GM19395 (cell line): ENCODE data around the gene OR5AU1.

Source experiments
- ATAC-seq: cut with Tn5 transposase; IDR thresholded peaks from one replicate; pipeline ENCODE4 v1.9.1; 2021; ENCODE audit warnings: mild to moderate bottlenecking, moderate library complexity; ENCODE audit not compliant: unreplicated experiment

The OR5AU1 gene

DNA sequence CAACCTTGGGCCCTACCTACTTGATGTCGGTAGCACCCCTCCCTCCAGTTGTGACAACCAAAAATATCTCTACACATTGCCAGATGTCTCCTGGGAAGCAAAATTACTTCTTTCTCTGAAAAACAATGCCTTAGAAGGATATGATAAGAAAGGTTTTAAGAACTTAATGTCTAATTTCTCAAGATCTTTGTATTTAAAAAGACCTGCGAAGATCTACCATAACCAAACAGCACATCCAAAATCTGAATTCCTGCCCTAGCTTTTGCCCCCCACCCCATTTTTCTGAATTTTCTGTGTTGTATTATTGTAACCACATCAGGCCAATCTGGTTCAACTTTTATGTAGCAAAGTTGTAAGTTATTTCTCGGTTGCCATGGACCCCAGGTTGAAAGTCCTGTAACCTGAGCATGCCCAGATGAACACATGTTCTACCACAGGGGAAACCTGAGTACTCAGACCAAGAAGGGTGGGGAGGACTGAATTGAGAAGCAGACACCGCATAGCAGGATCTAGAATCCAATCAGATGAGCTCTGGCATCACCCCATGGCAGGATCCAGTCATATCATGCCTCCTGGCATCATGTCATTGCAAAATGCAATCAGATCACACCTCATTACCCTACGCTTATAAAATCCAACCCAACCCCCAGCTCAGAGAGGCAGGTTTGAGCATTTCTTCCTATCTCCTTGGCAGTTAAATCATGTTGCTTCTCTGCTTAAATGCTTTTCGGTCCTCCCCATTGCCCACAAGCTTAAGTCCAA is 46.3 kb downstream of the OR5AU1 start:
- ATAC-seq: peak; percentile 52

DNA sequence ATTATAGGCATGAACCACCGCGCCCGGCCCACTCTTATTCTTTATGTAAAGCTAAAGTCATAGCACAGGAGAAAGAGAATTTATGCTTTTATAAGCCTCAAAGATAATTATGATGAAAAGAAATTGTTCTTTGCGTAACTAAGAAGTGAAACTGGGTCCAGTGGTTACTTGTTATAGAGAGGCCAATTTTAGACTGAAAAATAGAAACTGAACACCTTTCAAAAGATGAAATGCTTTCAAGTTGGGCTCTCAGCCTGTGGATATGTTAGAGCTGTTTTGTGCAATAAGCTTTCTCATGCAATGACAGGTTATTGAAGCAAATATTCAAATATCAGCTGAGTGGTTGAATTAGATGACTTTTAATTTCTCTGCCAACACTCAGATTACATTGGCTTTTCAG is 47.1 kb downstream of the OR5AU1 start:
- no peak for ATAC-seq

DNA sequence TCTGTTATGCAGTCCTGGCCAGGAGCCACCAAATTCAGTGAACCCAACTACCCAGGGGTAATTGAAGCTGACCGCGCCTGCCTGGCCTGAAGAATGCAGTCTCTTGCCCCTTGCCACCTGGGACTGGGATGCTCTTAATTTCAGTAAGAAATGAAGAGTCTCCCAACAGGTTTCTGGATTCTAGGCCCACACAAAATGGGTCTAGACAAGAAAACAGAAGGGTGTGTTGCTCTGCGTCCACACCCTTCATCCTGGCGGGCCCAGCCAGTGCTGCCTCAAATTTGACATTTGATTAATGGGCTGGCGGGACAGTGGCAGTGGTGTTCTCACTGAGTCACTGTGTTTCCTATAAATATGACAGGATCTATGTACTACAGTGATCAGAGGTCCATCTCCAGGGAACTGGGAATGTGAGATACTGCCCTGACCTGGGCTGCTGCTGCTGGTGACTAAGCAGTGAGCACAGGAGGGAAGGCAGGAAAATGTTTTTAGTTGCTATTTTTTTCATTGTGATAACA is 48.5 kb downstream of the OR5AU1 start:
- ATAC-seq: no peak

GRCh38 chr14:21106498-21107282 is 49.2 kb downstream of the OR5AU1 start:
- ATAC-seq: no peak

DNA sequence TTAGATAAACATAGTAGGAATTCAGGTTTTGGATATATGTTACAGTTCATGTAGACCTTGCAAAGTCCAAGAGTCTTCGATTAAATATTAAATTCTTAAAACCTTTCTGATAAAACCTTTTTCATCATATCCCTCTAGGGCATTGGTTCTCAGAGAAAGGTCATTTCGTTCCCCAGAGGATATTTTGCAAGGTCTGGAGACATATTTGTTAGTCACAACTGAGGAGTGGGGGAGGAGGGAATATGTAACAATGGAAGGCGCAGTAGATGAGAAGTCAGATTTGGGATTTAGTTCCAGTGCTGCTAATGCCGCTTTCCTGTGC is 49.7 kb downstream of the OR5AU1 start:
- ATAC-seq: no peak

GRCh38 chr14:21105095-21105494 is 50.8 kb downstream of the OR5AU1 start:
- no peak for ATAC-seq
